Fibroblast of villous mesenchyme (primary cell): ENCODE measurements around the gene PAPPA. TPM values are rescaled to one million over a fixed set of nuclear protein-coding genes. Genes with fewer than 3 reads are reported as not detected.

Experiments
- DNase-seq: peaks from one replicate; pipeline ENCODE4 v3.0.0-alpha.2; 2010; ENCODE audit warnings: low read depth
- H3K4me3 ChIP-seq: 2 replicates; pipeline ENCODE4 v1.5.1; 2011; ENCODE audit warnings: low read depth, mild to moderate bottlenecking, low read length
- CTCF ChIP-seq: IDR thresholded peaks from 2 replicates; pipeline ENCODE4 v1.5.1; 2012; ENCODE audit warnings: low read depth, mild to moderate bottlenecking, low read length; ENCODE audit not compliant: insufficient read depth
- total RNA-seq: library from RNA; depleted of rRNA; stranded (reverse); fragments of >200 nt; gene quantifications from 2 replicates; pipeline ENCODE4 v1.2.3, GENCODE V29; 2012

The PAPPA gene
- total RNA-seq, 1 donor = 104 TPM

- H3K4me3 ChIP-seq = no peak overlapping the region
- TF ChIP-seq CTCF = no peak
- DNase-seq = peak; percentile 91
Observed at GRCh38 chr9:116141864-116142561, 11.6 kb upstream of the PAPPA start.

- TF ChIP-seq CTCF = no peak
- no peak for DNase-seq
- H3K4me3 ChIP-seq = no peak overlapping the region
Observed at GRCh38 chr9:116142706-116143492, 10.7 kb upstream of the PAPPA start.

GRCh38 chr9:116144038-116144437 lies 9.6 kb upstream of the PAPPA start:
- no peak overlapping the region for H3K4me3 ChIP-seq
- TF ChIP-seq CTCF = no peak
- DNase-seq = peak; percentile 72

- TF ChIP-seq CTCF = no peak
- no peak overlapping the region for H3K4me3 ChIP-seq
- peak; percentile 72 for DNase-seq
Observed at GRCh38 chr9:116144555-116144954, 9.0 kb upstream of the PAPPA start.

- DNase-seq = peak; percentile 41
- TF ChIP-seq CTCF = no peak
- no peak overlapping the region for H3K4me3 ChIP-seq
Observed at GRCh38 chr9:116145036-116145435, 8.6 kb upstream of the PAPPA start.

- TF ChIP-seq CTCF = no peak
Observed at GRCh38 chr9:116147821-116148220, 5.8 kb upstream of the PAPPA start.

GRCh38 chr9:116149844-116150243 lies 3.7 kb upstream of the PAPPA start:
- peak; percentile 36 for DNase-seq

More at GRCh38 chr9:116147821-116148220, 5.8 kb upstream of the PAPPA start:
- no peak for DNase-seq
- H3K4me3 ChIP-seq = no peak overlapping the region

More at GRCh38 chr9:116149844-116150243, 3.7 kb upstream of the PAPPA start:
- no peak overlapping the region for H3K4me3 ChIP-seq
- peak; percentile 69 for TF ChIP-seq CTCF
